Panc1 (cell line): ENCODE measurements around the gene CIB1. TPM values are rescaled to one million over a fixed set of nuclear protein-coding genes. Genes with fewer than 3 reads are reported as not detected.
A peak's percentile ranks its signal among the peaks of the same experiment; 100 is the strongest.
"Not testable (repeated sequence)": the region's sequence is repeated elsewhere in the genome, so short reads cannot be mapped to it uniquely, and the experiment has no call there.

Source experiments
- ATAC-seq: fragments of 200-7000 bp; cut with Tn5 transposase; 2 replicates; pipeline ENCODE4 v1.9.1; 2020; ENCODE audit warnings: mild to moderate bottlenecking, moderate library complexity
- BruUV-seq: library from RNA; stranded (reverse); fragments of 400-500 nt; replicated peaks from 2 replicates; lab custom pipeline; 2021; lab: Mats Ljungman, UMichigan
- CTCF ChIA-PET: fragments of 300-600 bp; sonication (Branson Sonifier 250); formaldehyde crosslinking; loops from one replicate; lab custom pipeline; 2022; ENCODE audit warnings: antibody characterized with exemption; lab: Charles Lee
- POLR2A ChIA-PET: fragments of 300-600 bp; sonication (Branson Sonifier 250); formaldehyde crosslinking; loops from one replicate; lab custom pipeline; 2022; ENCODE audit warnings: antibody characterized with exemption; lab: Charles Lee
- DNase-seq: peaks from one replicate; pipeline ENCODE4 v3.0.0-alpha.2; 2010; ENCODE audit warnings: low read depth, low spot score
- H3K27ac ChIP-seq: 2 replicates; pipeline ENCODE4 v1.5.1; 2011; ENCODE audit warnings: mild to moderate bottlenecking, low read length, inconsistent platforms
- H3K27me3 ChIP-seq: fragments of 200-500 bp; sonication (Bioruptor generic); 2 replicates; pipeline ENCODE4 v1.6.0; 2014; ENCODE audit warnings: low read length, inconsistent platforms; ENCODE audit not compliant: control insufficient read depth, insufficient read depth
- H3K36me3 ChIP-seq: fragments of 200-500 bp; sonication (Bioruptor generic); 2 replicates; pipeline ENCODE4 v1.5.1; 2014; ENCODE audit warnings: inconsistent platforms, mild to moderate bottlenecking, low read length, moderate library complexity; ENCODE audit not compliant: control insufficient read depth, insufficient read depth
- H3K4me1 ChIP-seq: 2 replicates; pipeline ENCODE4 v1.5.1; 2011; ENCODE audit warnings: inconsistent platforms, mild to moderate bottlenecking, low read length, moderate library complexity; ENCODE audit not compliant: control insufficient read depth, insufficient read depth
- H3K4me3 ChIP-seq, 2 experiments: 2 replicates each; pipeline ENCODE4 v1.5.1; 2011 to 2012; ENCODE audit warnings: low read depth in 2 of 2, low read length in 2 of 2, mild to moderate bottlenecking in 2 of 2, inconsistent platforms in 1 of 2, moderate library complexity in 1 of 2
- H3K9me3 ChIP-seq: fragments of 200-500 bp; sonication (Bioruptor generic); 2 replicates; pipeline ENCODE4 v1.5.1; 2014; ENCODE audit warnings: low read depth, mild to moderate bottlenecking, inconsistent platforms, low read length, moderate library complexity; ENCODE audit not compliant: control insufficient read depth, insufficient read depth
- CTCF ChIP-seq: fragments of 450-650 bp; IDR thresholded peaks from 2 replicates; pipeline ENCODE4 v1.5.1; 2017; ENCODE audit warnings: mild to moderate bottlenecking
- POLR2AphosphoS5 ChIP-seq: IDR thresholded peaks from 2 replicates; pipeline ENCODE4 v1.6.1; 2012; ENCODE audit warnings: mild to moderate bottlenecking, low read depth, low read length, moderate library complexity
- SIN3A ChIP-seq: IDR thresholded peaks from 2 replicates; pipeline ENCODE4 v1.6.1; 2012; ENCODE audit warnings: low read depth, mild to moderate bottlenecking, low read length, moderate library complexity, borderline replicate concordance; ENCODE audit not compliant: insufficient read depth
- TCF7L2 ChIP-seq: IDR thresholded peaks from 2 replicates; pipeline ENCODE4 v1.6.1; 2011; ENCODE audit warnings: mild to moderate bottlenecking, low read depth, low read length, inconsistent platforms
- in situ Hi-C: cut with HindIII; loops from 2 replicates; pipeline ENCODE4 v1.10.0; 2016; ENCODE audit warnings: low sequenced_read_pairs, low pct_unique_long_range_greater_than_20kb
- intact Hi-C: fragments of 100-400 bp; cut with micrococcal nuclease; formaldehyde crosslinking; loops from one replicate; pipeline ENCODE4 v1.10.0; 2022; ENCODE audit not compliant: unreplicated experiment
- total RNA-seq: library from RNA; stranded (reverse); gene quantifications from one replicate; pipeline ENCODE4 v1.2.1, GENCODE V29; 2021; ENCODE audit not compliant: unreplicated experiment
- TF ChIP-seq, protein P1 (sequence below), 2 experiments: IDR thresholded peaks; 2 replicates each; pipeline ENCODE4 v1.6.1; 2011 to 2012; ENCODE audit warnings: low read depth in 2 of 2, control low read depth in 1 of 2, low read length in 1 of 2, mild to moderate bottlenecking in 1 of 2, moderate library complexity in 1 of 2; ENCODE audit not compliant: insufficient read depth in 1 of 2

The CIB1 gene
- total RNA-seq, 1 experiment from 2014 or later = 193 TPM

DNA sequence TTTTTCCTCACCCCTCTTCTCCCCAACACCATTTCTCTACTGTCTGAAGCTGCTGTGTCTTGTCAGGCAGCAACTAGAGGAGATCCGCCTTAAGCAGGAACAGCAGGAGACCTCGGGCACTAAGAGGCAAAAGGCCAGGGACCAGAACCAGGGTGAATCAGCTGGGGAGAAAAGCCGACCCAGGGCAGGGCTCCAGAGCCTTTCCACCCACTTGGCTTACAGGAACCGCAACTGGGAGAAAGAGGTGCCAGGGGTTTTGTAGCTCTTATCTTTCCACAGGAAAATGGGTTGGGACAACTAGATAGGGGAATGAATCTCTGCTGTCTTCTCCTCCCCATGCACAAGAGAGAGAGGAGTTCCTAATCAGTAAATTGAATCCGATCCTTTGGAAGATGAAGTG is 28.7 kb upstream of the CIB1 start:
- Histone ChIP-seq H3K27ac (0 out of 2 replicates have a peak overlapping the region, but pooled peaks have one; percentile 40), H3K4me3 (no peak overlapping the region), H3K9me3 (no peaks in the 10 kb centered on the region), H3K36me3 (no peaks in the 10 kb centered on the region; the same call in none of the 2 replicates), H3K27me3 (no peaks in the 10 kb centered on the region), H3K4me1 (peaks cover 14% of the 10 kb centered on the region)
- in situ Hi-C loops (no loop called here), intact Hi-C loops (no loop called here)
- POLR2A ChIA-PET = interaction anchor here (1.3 kb wide), 1 partner anchor 13 kb away, joined by 4 read pairs; the partner anchor contains the start of gene TTLL13
- BruUV-seq = no TSS peak
- DNase-seq (no peak), ATAC-seq (no peak)
- CTCF ChIA-PET = no interaction called here
- no peak for TF ChIP-seq SIN3A
- no peak for TF ChIP-seq CTCF
- TF ChIP-seq, protein P1, sequence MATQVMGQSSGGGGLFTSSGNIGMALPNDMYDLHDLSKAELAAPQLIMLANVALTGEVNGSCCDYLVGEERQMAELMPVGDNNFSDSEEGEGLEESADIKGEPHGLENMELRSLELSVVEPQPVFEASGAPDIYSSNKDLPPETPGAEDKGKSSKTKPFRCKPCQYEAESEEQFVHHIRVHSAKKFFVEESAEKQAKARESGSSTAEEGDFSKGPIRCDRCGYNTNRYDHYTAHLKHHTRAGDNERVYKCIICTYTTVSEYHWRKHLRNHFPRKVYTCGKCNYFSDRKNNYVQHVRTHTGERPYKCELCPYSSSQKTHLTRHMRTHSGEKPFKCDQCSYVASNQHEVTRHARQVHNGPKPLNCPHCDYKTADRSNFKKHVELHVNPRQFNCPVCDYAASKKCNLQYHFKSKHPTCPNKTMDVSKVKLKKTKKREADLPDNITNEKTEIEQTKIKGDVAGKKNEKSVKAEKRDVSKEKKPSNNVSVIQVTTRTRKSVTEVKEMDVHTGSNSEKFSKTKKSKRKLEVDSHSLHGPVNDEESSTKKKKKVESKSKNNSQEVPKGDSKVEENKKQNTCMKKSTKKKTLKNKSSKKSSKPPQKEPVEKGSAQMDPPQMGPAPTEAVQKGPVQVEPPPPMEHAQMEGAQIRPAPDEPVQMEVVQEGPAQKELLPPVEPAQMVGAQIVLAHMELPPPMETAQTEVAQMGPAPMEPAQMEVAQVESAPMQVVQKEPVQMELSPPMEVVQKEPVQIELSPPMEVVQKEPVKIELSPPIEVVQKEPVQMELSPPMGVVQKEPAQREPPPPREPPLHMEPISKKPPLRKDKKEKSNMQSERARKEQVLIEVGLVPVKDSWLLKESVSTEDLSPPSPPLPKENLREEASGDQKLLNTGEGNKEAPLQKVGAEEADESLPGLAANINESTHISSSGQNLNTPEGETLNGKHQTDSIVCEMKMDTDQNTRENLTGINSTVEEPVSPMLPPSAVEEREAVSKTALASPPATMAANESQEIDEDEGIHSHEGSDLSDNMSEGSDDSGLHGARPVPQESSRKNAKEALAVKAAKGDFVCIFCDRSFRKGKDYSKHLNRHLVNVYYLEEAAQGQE (IDR thresholded peaks at IDR 0.05; ENCODE audit: insufficient read depth in 1 of 2, low read depth in 2 of 2, low read length in 1 of 2) = no peak
- TF ChIP-seq TCF7L2 = no peak
- no peak for TF ChIP-seq POLR2AphosphoS5

- H3K4me1 ChIP-seq = peaks cover 8% of the 10 kb centered on the region
- TF ChIP-seq POLR2AphosphoS5 (no peak), TCF7L2 (no peak), SIN3A (no peak), CTCF (no peak)
- TF ChIP-seq, protein P1 (IDR thresholded peaks at IDR 0.05; ENCODE audit: insufficient read depth in 1 of 2, low read depth in 2 of 2, low read length in 1 of 2) = no peak
- ATAC-seq (no peak), DNase-seq (no peak)
- POLR2A ChIA-PET = interaction anchor here (0.6 to 1.3 kb wide), 3 partner anchors 13 to 16 kb away, joined by 4 to 8 read pairs (median 5); partner anchors contain the start of gene TTLL13
- CTCF ChIA-PET = no interaction called here
- no peak overlapping the region for H3K4me3 ChIP-seq
- no peaks in the 10 kb centered on the region; the same call in none of the 2 replicates for H3K36me3 ChIP-seq
- H3K9me3 ChIP-seq = no peaks in the 10 kb centered on the region
- no peaks in the 10 kb centered on the region for H3K27me3 ChIP-seq
- peak overlapping the region; percentile 40; the same call in 1 of the 2 replicates for H3K27ac ChIP-seq
- no TSS peak for BruUV-seq
- intact Hi-C loops = no loop called here
- in situ Hi-C loops = no loop called here
These were observed 28.1 kb upstream of the CIB1 start for GRCh38 chr15:90261811-90262210.

- H3K4me3 ChIP-seq, POLR2A ChIA-PET, BruUV-seq, H3K27ac ChIP-seq, H3K27me3 ChIP-seq, H3K4me1 ChIP-seq, H3K9me3 ChIP-seq, DNase-seq, in situ Hi-C loops, H3K36me3 ChIP-seq, ATAC-seq, intact Hi-C loops: not testable (repeated sequence)
- CTCF ChIA-PET = interaction anchor here (0.7 kb wide), 1 partner anchor 1083 kb away, joined by 5 read pairs; no protein-coding TSS in a partner anchor
These were observed 27.0 kb upstream of the CIB1 start for GRCh38 chr15:90260731-90261130.
